HG03457 (cell line): Measurements from ENCODE around the gene ALOX15.
"Not testable (repeated sequence)": the region's sequence is repeated elsewhere in the genome, so short reads cannot be mapped to it uniquely, and the experiment has no call there.

Experiments
- ATAC-seq: cut with Tn5 transposase; IDR thresholded peaks from one replicate; pipeline ENCODE4 v1.9.1; 2021; ENCODE audit warnings: moderate number of reproducible peaks; ENCODE audit not compliant: unreplicated experiment

ALOX15 gene

DNA sequence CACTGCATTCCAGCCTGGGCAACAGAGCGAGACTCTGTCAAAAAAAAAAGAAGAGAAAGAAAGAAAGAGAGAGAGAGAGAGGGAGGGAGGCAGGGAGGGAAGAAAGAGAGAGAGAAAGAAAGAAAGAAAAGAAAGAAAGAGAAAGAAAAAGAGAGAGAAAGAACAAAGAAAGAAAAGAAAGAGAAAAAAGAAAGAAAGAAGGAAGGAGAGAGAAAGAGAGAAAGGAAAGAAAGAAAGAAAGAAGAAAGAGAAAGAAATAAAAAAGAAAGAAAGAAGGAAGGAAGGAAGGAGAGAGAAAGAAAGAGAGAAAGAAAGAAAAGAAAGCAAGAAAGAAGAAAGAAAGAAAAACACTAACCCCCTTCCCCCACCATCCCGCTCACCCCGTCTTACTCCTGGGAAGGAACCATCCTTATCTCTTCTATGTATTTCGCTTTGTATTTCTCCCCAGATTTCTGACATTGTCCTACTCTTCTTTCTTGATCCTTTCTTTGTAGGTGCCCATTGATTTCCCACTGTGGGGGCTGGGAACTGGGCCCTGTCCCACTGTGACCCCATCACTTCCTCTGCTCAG lies 20.9 kb downstream of the ALOX15 start:
- no peak for ATAC-seq

DNA sequence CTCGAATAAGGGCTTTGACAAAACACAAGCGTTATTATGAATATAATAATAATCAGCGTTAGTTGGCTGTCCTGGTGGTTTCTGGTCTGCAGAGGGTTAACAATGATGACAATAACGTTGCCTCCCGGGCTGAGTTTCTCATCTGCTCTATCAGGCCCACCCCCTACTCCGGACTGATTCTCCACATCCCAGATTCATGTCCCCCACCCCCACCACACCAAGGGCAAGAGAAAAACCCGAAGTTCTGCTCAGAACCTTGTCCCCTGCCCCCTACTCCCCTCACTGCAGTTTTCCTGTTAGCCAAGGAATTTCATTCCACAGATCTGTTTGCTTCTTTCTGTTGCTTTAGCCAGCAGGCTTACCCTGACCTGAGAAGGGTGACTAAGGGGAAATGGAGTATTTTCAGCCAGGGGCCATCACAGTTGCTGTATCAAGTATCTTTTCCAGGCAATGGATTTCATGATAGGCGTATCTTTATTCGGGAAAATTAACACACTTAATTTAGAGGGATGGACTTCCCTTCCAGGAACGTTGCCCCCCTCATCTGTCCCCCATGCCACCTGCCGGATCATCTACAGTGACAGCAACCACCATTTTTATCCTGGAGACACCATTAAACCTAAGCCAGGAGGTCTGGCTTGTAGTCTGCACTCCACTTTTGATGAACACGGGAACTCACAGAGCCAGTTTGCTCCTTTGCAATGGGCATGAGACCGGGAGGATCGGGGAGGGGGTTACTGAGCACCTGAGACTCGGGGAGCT lies 23.7 kb downstream of the ALOX15 start:
- ATAC-seq, result no peak

DNA sequence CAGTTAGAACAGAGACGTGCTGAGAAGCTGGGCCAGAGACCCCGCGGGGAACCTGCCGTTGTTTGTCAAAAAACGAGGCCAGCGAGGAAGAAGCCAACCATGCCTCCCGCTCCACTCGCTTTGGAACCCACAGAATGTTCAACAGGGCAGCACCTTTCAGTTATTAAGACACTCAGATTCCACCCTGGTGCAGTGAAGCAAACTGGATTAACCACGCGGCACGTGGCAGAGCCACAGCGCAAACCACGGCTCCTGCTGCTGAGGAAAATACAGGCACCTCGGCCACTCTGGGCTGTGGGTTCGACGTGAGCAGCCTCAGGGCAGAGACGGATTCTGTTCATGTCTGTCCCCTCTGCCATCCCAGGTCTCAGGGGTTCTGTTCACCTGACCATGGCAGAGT lies 24.4 kb downstream of the ALOX15 start:
- ATAC-seq, result no peak

DNA sequence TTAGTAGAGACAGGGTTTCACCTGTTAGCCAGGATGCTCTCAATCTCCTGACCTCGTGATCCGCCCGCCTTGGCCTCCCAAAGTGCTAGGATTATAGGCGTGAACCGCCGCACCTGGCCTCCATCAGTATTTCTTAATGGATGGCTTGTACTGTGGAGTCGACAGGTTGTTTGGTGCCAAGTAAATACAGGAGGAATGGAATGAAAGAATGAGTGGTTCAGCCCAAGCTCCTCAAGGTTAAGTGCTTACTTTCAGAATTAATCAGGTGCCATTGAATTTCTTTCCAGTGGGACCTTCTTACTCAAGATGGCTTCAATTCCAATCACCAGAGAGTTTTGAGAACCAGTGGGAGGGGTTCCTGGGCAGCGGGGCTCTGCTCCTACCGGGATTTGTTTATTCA lies 25.0 kb downstream of the ALOX15 start:
- no peak for ATAC-seq

DNA sequence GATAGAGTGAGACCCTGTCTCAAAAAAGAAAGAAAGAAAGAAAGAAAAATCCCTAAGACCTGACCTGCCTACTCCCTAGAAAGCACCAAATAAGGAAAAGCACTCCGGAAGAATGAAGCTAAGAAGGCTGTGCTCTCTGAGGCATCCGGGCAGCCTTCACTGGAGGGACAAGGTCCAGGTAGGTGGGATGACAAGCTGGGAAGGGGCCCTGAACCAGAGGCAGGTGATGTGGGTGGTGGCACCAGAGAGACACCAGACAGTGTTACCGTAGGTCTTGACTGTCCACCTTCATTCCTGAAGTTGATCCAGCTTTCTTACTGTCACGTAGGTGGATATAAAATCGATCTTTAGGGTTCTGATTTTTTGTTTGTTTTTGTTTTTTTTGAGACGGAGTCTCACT lies 30.8 kb downstream of the ALOX15 start:
- no peak for ATAC-seq

DNA sequence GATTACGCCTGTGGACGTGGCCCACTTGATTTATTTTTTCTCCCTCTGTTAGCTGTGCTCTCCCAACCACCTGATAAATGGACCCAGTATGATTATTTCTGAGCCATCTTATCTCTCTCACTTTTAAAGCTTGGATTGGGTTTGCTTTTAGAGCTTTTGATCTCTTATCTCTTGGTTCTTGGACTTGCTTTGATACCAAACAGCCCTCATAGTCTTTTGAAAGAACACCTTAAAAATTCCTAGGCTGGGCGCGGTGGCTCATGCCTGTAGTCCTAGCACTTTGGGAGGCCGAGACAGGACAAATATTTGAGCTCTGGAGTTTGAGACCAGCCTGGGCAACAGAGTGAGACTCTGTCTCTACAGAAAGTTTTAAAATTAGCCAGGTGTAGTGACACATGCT lies 31.3 kb downstream of the ALOX15 start:
- ATAC-seq, result no peak

DNA sequence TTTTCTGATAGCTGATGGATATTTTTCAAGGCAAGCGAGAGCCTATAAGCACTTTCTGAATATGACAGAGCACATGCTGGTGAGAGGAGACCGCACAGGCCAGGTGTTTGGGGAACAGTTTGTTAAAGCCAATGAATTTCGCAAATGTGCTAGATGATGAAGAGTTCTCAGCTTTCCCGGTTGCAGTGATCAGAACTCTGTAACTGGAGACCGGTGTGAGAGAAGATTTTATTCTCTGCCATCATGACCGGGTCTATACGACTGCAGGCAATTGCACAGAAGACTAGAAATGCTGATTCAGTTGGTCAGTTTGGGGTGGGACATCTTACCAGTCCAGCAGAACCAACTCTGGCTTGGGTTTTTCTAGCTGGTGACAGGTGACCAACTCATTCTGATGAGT lies 31.7 kb downstream of the ALOX15 start:
- no peak for ATAC-seq

DNA sequence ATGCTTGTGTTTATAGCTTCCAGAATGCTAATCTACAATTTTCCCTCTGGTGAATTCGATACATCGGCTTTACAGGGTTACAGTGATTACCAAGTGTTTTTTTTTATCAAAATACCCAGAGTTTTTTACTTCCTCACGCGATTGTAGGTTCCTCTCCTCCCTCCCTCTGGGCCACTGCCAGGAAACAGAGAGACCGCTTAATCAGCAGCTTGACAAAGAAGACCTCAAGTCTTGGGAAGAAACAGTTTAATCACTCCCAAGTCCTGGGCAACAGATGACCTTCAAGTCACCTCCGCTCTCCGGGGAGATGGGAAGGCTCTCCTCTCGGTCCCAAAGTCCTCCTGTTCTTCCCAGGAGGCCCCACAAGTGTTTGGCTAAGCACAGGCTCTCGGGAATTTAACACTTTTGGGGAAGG lies 33.7 kb downstream of the ALOX15 start:
- no peak for ATAC-seq

DNA sequence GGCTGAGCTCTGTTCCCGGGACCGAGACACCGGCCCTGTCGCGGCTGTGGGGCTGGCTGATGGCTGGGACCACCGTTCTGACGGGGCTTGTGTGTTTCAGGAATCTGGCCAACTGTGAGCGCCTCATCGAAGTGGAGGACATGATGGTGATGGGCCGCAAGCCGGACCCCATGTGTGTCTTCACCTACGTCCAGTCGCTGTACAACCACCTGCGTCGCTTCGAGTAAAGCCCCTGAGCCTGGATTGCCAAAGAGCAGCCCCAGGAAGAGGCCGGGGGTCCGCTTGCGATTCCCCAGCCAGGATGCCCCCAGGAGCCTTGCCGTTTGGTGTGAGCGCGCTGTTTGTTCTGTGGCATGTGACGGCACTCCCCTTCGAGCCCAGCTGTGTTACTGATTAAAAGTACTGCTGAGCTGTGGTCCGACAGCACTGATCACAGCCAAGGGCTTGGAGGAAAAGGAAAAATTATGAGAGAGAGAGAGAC lies 34.2 kb downstream of the ALOX15 start:
- ATAC-seq, result no peak

DNA sequence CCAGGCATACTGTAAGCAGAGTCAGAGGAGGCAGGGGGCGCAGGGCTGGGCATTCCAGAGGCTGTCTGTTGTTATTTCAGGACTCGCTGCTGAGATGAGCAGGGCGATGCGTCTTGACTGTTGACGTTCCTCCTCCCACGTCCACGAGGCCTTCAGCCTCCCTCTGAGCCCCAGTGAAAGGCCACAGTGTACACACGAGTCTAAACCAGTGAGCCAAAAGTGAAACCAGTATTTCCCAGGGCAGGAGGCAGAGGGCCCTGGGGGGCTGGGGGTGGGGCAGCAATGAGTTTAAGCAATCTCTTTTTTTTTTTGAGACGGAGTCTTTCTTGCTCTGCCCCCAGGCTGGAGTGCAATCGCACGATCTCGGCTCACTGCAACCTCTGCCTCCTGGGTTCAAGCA lies 35.7 kb downstream of the ALOX15 start:
- no peak for ATAC-seq

DNA sequence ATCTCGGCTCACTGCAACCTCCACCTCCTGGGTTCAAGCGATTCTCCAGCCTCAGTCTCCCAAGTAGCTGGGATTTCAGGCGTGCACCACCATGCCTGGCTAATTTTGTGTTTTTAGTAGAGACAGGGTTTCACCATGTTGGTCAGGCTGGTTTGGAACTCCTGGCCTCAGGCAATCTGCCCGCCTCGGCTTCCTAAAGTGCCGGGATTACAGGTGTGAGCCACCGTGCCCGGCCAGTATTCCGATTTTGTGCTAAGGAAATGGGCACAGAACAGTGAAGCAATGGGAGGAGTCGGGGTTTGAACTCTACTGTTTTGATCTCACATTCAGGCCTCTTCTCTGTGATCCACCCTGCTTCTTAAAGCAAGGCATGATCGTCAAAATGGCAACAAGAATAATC lies 36.7 kb downstream of the ALOX15 start:
- not testable (repeated sequence) for ATAC-seq

DNA sequence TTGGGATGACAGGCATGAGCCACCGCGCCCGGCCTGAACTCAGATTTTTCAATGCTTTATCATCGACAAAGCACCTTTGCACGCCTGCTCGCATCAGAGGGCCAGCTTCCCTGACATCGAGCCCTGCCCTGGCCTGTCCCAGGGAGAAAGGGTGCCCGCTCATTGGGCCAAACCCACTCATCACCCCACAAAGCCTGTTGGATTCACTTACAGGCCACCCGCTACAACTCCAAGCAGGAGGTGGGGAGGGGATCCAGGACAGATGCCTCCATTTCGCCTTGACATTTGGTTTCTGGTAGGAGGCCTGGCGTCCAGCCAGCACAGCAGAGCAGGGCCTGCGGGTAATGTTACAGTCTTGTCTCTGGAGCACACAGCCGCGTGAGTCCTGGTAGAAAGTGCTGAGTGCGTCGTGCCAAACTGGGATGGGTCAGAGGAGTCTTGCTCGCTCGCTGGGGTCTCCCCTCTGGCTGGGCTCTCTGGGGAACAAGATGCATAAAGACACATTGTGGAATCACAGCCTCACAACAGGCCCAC lies 37.3 kb downstream of the ALOX15 start:
- ATAC-seq, result no peak

DNA sequence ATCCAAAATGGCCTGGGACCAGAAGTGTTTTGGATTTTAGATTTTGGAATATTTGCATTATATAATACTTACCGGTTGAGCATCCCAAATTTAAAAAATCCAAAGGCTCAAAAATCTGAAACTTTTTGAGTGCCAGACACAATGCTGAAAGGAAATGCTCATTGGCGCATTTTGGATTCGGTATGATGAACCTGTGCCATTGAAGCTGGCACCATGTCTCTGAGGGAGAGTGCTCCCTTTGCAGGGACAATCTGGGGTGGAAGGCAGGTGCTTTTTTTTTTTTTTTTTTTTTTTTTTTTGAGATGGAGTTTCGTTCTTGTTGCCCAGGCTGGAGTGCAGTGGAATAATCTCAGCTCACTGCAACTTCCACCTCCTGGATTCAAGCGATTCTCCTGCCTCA lies 39.4 kb downstream of the ALOX15 start:
- no peak for ATAC-seq

DNA sequence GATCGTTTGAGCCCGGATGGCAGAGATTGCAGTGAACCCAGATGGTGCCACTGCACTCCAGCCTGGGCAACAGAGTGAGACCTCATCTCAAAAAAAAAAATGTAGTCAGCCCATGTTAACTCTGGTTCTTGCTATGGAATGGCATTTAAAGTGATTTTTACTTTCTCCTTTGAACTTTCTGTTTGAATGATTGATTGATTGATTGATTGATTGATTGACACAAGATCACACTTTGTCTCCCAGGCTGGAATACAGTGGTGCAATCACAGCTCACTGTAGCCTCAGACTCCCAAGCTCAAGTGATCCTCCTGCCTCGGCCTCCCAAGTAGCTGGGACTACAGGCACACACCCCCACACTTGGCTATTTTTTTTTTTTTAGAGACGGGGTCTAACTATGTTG lies 40.2 kb downstream of the ALOX15 start:
- ATAC-seq, result no peak

DNA sequence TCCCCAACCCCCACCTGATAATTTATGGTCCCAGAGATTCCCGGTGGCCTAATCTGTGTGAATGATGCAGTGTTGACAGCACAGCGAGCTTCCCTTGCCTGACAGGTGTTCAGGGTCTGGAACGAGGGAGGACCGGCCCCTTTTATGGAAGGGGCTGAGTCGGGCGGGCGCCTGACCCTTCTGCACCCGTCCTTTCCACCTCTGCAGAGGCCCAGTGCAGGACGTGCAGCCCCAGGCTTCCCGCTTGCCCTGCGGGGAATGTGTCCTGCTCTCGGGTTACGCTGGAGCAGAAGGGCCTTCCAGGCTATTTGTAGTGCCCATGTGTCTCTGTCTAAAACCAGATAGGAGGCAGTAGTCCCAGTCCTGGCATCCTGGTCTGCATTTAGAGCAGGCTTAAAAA lies 40.9 kb downstream of the ALOX15 start:
- no peak for ATAC-seq

DNA sequence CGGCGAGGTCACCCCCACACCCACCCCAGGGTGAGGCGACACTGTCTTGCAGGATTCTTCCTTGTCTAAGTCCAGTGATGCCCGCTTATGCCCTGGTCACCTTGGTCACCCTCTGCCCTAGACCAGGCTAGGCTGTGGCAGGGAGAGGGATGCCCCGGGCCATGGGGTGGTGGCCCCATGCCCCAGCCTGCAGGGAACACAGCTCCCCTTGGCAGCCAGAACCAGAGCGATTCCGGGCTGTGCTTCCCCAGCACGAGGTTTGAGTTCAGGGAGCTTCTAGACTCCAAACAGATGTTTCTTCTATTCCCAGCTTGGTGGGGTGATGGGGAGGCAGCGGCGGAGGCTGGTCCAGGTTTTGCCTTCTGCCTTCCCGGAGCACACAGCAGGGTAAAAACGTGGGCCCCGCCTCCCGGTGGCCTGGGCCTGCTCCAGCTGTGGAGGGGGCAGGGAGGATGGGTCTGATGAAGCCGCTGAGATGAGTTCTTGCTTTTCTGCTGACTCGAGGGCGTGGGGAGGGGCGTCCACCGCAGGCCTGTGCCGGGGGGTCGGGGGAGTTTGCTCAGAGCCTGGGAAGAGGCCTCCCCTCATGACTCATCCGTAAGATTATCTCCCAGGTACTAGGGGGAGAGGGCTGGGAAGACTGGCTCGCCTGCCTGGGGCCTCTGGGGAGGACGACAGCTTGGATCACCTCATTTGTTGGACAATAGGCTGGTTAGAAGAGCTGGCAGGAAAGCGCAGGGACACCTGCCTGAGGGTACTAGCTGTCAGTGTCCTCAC lies 41.8 kb downstream of the ALOX15 start:
- ATAC-seq, result no peak

DNA sequence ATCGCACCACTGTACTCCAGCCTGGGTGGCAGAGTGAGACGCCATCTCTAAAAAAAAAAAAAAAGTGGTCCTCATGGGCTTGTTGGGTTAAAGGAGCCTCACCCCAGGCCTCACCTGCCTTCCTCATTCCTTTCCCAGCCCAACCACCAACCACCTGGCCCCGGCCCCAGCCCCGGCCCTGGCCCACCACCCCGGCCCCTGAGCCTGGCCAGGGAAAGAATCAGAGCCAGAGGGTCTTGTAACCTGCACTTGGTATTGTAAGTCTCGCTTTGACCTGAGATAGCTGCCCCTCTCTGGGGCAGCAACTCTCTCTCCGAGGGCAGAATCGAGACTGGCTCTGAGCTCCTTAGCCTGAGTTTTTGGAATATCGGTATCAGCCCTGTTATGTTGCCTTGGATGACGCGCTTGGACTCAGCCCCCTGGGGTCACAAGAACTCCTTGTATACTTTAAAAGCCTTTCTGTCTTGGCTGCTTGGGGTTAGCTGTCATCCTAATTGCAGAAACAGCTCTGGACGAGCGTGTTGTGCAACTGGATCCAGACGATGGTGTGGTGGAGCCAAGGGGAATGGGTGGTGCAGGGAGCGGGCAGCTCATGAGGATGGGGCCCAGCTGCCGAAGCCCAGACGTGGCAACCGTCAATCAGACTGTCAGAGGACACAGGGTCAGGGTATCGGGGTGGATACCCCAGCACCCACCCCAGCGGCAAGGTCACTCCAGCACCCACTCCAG lies 42.5 kb downstream of the ALOX15 start:
- ATAC-seq, result no peak

DNA sequence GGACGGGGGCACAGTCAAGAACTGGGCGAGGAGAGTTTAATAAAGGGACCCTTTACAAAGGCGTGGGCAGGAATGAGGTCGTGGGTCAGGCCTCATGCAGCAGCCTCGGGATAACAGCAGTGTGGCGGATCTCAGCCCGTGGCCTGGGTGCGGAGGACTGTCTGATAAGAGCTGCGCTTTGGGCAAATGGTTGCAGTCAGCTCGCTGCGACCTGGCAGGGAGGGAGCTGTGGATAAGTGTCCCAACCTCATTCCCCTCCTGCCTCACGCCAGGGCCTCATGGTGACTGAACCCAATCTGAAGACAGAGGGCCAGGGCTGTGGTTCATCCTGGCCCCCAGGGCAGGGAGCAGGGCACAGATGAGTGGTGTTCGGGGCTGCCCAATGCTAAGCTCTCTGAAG lies 43.5 kb downstream of the ALOX15 start:
- ATAC-seq, result no peak

DNA sequence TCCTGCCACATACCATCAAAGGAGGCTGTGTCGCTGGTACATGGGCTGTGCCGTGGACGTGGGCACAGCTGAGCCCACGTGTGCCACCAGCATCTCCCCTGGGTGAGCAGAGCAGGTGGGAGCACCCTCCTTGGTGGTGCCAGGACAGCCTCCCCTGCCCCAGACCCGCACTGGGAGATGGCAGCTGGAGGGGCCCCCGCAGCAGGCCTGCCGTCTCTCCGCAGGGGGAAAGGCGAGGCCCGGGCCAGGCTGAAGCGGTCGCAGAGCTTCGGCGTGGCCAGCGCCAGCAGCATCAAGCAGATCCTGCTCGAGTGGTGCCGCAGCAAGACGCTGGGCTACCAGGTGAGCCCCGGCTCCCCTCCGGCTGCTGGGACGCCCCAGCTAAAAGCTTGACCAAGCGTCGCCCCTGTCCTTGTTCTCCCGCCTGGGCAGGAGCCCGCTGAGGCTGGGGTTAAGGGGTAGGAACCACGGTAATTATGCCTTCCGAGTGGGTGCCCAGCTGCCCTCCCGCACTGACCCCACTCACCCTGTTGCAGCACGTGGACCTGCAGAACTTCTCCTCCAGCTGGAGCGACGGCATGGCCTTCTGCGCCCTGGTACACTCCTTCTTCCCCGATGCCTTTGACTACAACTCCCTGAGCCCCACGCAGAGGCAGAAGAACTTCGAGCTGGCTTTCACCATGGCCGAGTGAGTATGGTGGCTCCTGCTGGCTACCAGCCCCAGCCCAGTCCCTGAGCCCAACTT lies 44.7 kb downstream of the ALOX15 start:
- no peak for ATAC-seq

DNA sequence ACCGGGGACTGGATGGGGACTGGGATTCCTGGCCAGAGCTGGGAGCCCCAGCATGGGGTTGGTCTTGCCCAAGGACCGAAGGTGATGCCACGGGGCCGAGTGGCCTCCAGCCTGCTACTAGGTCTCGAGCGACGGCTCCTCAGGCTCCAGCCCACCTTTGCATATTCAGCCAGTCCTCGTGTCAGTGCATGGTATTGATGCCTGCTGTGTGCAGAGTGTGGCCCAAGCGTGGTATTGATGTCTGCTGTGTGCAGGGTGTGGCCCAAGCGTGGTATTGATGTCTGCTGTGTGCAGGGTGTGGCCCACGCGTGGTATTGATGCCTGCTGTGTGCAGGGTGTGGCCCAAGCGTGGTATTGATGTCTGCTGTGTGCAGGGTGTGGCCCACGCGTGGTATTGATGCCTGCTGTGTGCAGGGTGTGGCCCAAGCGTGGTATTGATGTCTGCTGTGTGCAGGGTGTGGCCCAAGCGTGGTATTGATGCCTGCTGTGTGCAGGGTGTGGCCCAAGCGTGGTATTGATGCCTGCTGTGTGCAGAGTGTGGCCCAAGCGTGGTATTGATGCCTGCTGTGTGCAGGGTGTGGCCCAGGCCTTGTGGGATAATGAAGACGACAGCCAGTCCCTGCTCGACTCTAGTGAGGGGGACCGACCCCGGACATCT lies 45.7 kb downstream of the ALOX15 start:
- not testable (repeated sequence) for ATAC-seq
